Esophagus (tissue), 2 donors: ENCODE results near the gene BCLAF1. TPM values are rescaled to one million over a fixed set of nuclear protein-coding genes. Genes with fewer than 3 reads are reported as not detected.

ENCODE experiments used
- H3K27ac ChIP-seq, 2 donors: one replicate each; pipeline ENCODE4 v1.5.1; 2013; ENCODE audit warnings: low read depth in 2 of 2, mild to moderate bottlenecking in 2 of 2, inconsistent platforms in 1 of 2, low read length in 1 of 2, moderate library complexity in 1 of 2
- H3K27me3 ChIP-seq, 2 donors: one replicate each; pipeline ENCODE4 v1.6.1; 2013; ENCODE audit warnings: low read length in 2 of 2, control low read depth in 1 of 2, mild to moderate bottlenecking in 1 of 2; ENCODE audit not compliant: insufficient read depth in 2 of 2, control insufficient read depth in 1 of 2
- H3K36me3 ChIP-seq, 2 donors: one replicate each; pipeline ENCODE4 v1.6.1; 2013; ENCODE audit warnings: low read length in 1 of 2; ENCODE audit not compliant: control insufficient read depth in 2 of 2, insufficient read depth in 2 of 2
- H3K4me1 ChIP-seq, 2 donors: one replicate each; pipeline ENCODE4 v1.6.1; 2013; ENCODE audit warnings: low read length in 1 of 2; ENCODE audit not compliant: control insufficient read depth in 2 of 2, insufficient read depth in 2 of 2
- H3K4me3 ChIP-seq, 2 donors: one replicate each; pipeline ENCODE4 v1.5.1; 2013; ENCODE audit warnings: low read length in 2 of 2, mild to moderate bottlenecking in 2 of 2, low read depth in 1 of 2, moderate library complexity in 1 of 2
- H3K9me3 ChIP-seq, 2 donors: one replicate each; pipeline ENCODE4 v1.6.1; 2013; ENCODE audit warnings: mild to moderate bottlenecking in 2 of 2, low read depth in 1 of 2, low read length in 1 of 2, moderate library complexity in 1 of 2; ENCODE audit not compliant: control insufficient read depth in 2 of 2, insufficient read depth in 1 of 2
- WGBS, 2 donors: extraction: QIAGEN DNeasy Blood & Tissue Kit; methylation state at CpG; one replicate each; pipeline ENCODE4 v1.1.7; 2013; 5-methylcytosine and 5-hydroxymethylcytosine counted together
- polyA plus RNA-seq, 2 donors: library from polyadenylated mRNA; stranded (reverse); fragments of 200-250 nt; gene quantifications; one replicate each; pipeline ENCODE4 v1.2.3, GENCODE V29; 2013
- donor health status: healthy with polysubstance abuse.
- donor health status: Bipolar disorder and iron deficiency.

Gene BCLAF1
- polyA plus RNA-seq, 2 donors = 20.3 to 22.4 TPM

DNA sequence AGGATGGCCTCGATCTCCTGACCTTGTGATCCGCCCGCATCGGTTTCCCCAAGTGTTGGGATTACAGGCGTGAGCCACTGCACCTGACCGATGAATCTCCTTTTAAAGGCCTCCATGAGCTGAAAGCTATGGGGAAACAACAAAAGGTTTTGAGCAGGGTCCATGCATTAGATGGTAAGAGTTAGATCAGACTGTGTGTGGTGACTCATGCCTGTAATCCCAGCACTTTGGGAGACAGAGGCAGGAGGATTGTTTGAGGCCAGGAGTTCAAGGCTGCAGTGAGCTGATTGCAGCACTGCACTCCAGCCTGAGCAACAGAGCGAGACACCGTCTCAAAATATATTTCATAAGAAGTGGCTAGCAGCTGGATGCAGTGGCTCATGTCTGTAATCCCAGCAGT, 41.0 kb upstream of the BCLAF1 start:
- Histone ChIP-seq H3K4me3 (no peak overlapping the region), H3K27ac (no peak overlapping the region), H3K36me3 (no peaks in the 10 kb centered on the region), H3K4me1 (no peaks in the 10 kb centered on the region), H3K27me3 (no peaks in the 10 kb centered on the region), H3K9me3 (peaks cover 0 to 3% of the 10 kb centered on the region in 2 donors)
- WGBS, 2 donors = 97 to 98% methylated on average over 8 of the region's 8 CpGs

DNA sequence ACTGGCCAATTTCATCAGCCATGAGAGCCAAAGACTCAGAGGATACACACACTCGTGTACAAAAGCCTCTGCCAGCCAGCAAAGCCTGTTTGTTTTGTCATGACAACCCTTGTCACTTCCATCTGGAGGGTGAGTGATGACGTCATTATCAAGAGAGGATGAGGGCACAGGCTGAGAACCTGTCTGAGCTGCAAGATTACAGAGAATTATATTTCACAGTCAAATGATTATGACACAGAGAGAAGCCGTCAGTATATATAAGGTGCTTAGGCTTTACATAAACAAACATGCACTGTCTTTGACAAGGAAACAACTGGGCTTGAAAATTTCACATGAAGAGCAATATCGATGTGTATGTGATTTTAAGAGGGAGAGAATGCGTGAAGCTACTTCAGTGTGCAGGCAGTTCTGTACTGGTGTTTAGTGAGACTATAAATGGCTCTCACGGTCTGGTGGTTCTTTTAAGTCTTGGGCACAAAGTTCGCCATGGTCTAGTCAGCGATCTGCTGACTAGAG, 36.5 kb upstream of the BCLAF1 start:
- Histone ChIP-seq H3K9me3 (no peaks in the 10 kb centered on the region), H3K27ac (peak overlapping the region in 1 of 2 donors; percentile 60), H3K4me1 (no peaks in the 10 kb centered on the region), H3K27me3 (no peaks in the 10 kb centered on the region), H3K4me3 (no peak overlapping the region), H3K36me3 (no peaks in the 10 kb centered on the region)
- 60 to 65% methylated on average over 8 of the region's 8 CpGs for WGBS, 2 donors

DNA sequence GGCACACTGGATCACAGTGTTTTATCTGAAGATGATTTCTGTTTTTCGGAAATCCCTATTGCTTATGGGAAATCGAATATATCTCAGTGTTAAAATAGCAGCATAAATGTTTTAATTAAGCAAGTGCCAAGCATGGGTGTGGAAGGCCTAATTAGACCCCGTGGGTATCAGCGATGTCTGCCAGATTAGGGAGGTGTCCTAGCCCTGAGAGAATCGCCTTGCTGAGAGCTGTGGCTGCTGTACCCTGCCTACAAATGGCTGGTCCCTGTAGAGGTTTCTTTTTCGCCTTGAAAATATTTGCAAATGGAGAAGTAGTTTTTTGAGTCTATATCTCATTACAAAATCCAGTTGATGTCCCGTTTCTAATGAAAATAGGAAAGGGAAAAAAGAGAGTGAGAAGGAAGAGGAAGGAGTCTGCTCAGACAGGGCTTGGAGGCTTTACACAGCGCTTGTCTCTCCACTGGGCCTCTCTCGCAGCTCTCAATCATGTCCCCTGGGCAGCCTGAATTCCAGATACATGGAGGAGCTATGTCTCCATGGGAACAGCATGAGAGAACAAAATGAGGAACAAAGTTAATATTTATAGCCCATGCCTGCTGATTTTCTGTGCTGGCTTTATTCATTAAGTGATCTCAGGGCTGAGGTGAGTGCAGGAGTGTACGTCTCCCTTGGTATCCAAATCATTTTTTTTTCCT, 35.2 kb upstream of the BCLAF1 start:
- Histone ChIP-seq H3K27ac (no peak overlapping the region), H3K4me1 (no peaks in the 10 kb centered on the region), H3K9me3 (no peaks in the 10 kb centered on the region), H3K27me3 (no peaks in the 10 kb centered on the region), H3K36me3 (no peaks in the 10 kb centered on the region), H3K4me3 (no peak overlapping the region)
- 79 to 80% methylated on average over 10 of the region's 10 CpGs for WGBS, 2 donors

DNA sequence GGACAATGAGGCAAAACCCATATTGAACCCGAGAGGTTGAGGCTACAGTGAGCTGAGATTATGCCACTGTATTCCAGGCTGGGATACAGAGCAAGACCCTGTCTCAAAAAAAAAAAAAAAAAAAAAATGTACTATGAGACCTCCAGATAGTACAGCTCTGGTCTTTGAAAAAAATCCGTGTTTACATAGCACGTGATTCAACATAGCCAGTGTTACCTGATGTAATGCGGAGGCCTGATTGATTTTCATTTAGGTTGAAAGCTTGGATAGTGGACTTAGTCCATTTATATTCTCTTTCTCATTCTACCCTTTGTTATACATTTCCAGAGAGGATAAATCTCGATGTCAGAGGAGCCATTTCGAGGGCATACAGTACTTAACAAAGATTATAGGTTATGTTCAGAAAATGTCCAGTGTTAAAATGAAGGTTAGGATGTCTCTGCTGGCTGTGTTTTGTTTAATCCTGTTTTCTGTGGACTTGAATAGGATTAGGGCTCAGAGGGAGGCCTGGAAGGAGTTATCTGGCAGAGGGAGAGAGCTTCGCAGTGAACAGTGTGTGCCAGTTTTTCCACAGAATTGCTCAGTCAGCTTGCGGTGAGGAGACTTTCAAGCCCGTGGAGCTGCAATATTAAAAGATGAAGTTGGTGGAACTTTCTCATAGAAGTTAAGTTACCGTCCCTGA, 33.9 kb upstream of the BCLAF1 start:
- 70 to 76% methylated on average over 10 of the region's 10 CpGs for WGBS, 2 donors
- Histone ChIP-seq H3K4me1 (no peaks in the 10 kb centered on the region), H3K27me3 (no peaks in the 10 kb centered on the region), H3K36me3 (no peaks in the 10 kb centered on the region), H3K9me3 (no peaks in the 10 kb centered on the region), H3K4me3 (no peak overlapping the region), H3K27ac (no peak overlapping the region)

- no peaks in the 10 kb centered on the region for H3K9me3 ChIP-seq
- H3K36me3 ChIP-seq = no peaks in the 10 kb centered on the region
- H3K4me1 ChIP-seq = no peaks in the 10 kb centered on the region
- no peaks in the 10 kb centered on the region for H3K27me3 ChIP-seq
- H3K27ac ChIP-seq = no peak overlapping the region
- H3K4me3 ChIP-seq = no peak overlapping the region
Measured at GRCh38 chr6:136319732-136320131, 30.1 kb upstream of the BCLAF1 start.

GRCh38 chr6:136318676-136319075, 29.0 kb upstream of the BCLAF1 start:
- 64 to 67% methylated on average over 4 of the region's 4 CpGs for WGBS, 2 donors
- no peaks in the 10 kb centered on the region for H3K9me3 ChIP-seq
- no peak overlapping the region for H3K4me3 ChIP-seq
- no peak overlapping the region for H3K27ac ChIP-seq
- no peaks in the 10 kb centered on the region for H3K4me1 ChIP-seq
- H3K27me3 ChIP-seq = no peaks in the 10 kb centered on the region
- no peaks in the 10 kb centered on the region for H3K36me3 ChIP-seq

- Histone ChIP-seq H3K4me1 (no peaks in the 10 kb centered on the region), H3K4me3 (no peak overlapping the region), H3K36me3 (no peaks in the 10 kb centered on the region), H3K27me3 (no peaks in the 10 kb centered on the region), H3K9me3 (no peaks in the 10 kb centered on the region), H3K27ac (no peak overlapping the region)
- 71 to 73% methylated on average over 6 of the region's 6 CpGs for WGBS, 2 donors
Measured at GRCh38 chr6:136317971-136318370, 28.3 kb upstream of the BCLAF1 start.

- no peaks in the 10 kb centered on the region for H3K36me3 ChIP-seq
- WGBS, 2 donors = 41 to 42% methylated on average over 5 of the region's 5 CpGs
- no peak overlapping the region for H3K27ac ChIP-seq
- H3K27me3 ChIP-seq = no peaks in the 10 kb centered on the region
- no peaks in the 10 kb centered on the region for H3K9me3 ChIP-seq
- H3K4me1 ChIP-seq = no peaks in the 10 kb centered on the region
- no peak overlapping the region for H3K4me3 ChIP-seq
Measured at GRCh38 chr6:136317021-136317694, 27.5 kb upstream of the BCLAF1 start.

DNA sequence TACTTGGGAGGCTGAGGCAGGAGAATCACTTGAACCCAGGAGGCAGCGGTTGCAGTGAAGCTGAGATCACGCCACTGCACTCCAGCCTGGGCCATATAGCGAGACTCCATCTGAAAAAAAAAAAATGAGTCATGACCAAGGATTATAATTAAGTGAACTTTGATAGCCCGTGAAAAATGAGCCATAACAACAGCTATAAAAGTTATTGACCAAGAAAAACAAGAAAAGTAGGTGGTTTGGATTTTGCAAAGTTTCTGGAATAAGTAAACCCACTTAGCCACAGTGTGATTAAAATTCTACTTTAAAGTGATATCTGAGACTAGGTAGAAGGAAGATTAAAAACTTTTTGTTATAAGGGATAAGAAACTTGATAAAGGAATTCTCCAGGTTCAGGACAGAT, 25.9 kb upstream of the BCLAF1 start:
- H3K4me3 ChIP-seq = no peak overlapping the region
- no peaks in the 10 kb centered on the region for H3K36me3 ChIP-seq
- no peaks in the 10 kb centered on the region for H3K9me3 ChIP-seq
- H3K27me3 ChIP-seq = no peaks in the 10 kb centered on the region
- no peaks in the 10 kb centered on the region for H3K4me1 ChIP-seq
- no peak overlapping the region for H3K27ac ChIP-seq
- 75 to 85% methylated on average over 4 of the region's 4 CpGs for WGBS, 2 donors
